GM15510 (cell line): ENCODE data around the gene SERPINB5.

Experiments used
- POLR2A ChIP-seq: IDR thresholded peaks from 3 replicates; pipeline ENCODE4 v1.6.1; 2011; ENCODE audit warnings: borderline replicate concordance; ENCODE audit not compliant: insufficient read length; ENCODE audit errors: extremely low read depth

SERPINB5 gene

DNA sequence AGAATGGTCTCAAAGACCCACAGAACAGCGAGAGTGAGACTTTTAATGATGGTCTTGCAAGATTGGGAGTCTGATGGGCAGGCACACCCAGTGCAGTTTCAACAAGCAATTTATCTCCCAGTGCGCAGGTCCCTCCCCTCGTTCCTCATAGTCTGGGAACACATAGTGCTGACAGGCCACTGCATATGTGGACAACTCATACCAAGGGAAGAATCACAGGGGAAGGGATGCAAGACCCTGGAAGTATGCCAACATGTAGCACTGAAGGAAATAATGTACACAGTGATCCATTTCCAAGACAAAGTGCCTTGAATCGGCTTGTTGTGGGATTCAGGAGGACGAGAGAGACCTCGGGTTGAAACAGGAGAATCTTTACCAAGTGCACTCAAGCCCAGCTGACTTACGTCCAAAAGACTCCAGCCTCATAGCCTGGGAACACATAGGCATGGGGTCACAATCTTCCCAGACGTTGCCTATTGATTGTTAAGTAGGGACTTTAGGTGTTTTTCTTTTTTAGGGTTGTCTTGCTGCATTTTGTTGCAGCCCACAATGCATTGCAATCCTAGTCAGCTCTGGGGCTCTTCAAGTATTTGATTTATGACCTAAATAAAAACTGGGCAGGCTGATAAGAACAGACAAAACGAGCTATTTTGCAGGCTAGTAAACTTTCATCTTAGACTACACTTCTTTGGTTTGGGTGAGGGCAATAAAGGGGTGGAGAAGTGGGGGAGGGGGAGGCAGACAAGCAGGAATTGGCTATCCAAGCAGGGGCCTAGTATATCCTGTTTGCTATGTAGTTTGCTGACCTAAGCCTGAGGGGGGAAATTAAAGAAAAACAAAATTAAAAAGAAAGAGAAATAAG, 24.7 kb upstream of the SERPINB5 start:
- TF ChIP-seq POLR2A: no peak

DNA sequence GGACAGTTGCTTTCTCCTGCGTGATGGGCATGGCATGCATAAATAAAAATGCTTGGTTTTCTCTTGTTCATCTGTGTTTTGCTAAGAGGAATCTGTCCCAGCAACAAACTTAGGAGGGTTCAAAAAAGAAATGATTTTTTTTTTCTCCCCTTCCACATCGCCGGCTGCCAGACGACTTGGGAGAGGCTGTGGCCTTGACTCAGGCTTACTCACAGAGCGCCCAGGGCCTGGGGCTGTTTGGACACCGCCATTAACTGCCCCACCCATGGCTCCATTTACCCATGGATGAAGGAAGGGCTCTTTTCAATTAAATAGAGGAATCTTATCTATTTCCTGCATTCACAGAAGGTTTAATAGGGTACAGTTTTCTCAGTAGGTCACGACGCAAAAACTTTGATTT, 22.3 kb upstream of the SERPINB5 start:
- no peak for TF ChIP-seq POLR2A

DNA sequence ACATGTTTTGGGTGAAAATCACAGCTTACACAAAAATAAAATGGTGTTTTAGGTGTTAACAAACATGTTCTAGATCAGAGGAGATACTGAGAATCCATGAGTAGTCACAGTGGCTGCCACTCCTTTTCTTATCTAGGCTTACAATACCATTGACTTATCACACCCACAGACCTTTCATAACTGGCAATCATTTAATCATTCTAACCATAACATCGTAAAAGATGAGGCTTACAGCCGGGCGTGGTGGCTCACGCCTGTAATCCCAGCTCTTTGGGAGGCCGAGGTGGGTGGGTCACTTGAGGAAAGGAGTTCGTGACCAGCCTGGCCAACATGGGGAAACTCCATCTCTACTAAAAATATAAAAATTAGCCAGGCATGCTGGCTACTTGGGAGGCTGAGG, 18.8 kb upstream of the SERPINB5 start:
- no peak for TF ChIP-seq POLR2A

DNA sequence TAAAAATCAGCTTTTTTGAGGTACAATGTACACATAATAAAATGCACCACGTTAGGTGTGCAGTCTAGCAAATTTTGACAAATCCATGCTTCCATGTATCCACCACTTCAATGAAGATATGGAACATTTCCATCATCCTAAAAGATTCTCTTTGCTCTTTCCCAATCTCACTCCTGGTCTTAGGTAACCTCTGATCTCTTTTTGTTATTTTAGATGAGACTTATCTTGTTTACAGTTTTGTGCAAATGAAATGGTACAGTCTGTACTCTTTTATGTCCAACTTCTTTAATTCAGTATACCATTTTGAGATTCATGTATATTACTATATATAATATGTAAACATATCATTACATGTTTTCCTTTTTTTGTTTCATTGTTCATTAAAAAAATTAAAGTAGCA, 16.3 kb upstream of the SERPINB5 start:
- no peak for TF ChIP-seq POLR2A

DNA sequence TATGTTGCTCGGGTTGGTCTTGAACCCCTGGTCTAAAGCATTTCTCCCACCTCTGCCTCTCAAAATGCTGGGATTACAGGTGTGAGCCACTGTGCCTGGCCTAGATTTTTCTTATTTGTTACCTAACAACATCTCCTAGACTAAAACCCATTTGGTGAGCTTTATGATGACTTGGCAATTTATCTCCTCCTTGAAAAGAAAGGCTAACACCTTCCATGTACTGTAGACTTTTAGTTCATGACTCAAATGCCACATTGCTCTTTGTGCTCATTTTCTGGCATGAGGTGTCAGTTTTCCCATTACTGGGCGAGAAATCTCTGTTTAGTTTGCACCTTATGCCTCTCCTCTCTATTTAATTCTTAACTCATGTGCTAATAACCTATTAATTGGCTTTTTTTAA, 12.3 kb upstream of the SERPINB5 start:
- no peak for TF ChIP-seq POLR2A

DNA sequence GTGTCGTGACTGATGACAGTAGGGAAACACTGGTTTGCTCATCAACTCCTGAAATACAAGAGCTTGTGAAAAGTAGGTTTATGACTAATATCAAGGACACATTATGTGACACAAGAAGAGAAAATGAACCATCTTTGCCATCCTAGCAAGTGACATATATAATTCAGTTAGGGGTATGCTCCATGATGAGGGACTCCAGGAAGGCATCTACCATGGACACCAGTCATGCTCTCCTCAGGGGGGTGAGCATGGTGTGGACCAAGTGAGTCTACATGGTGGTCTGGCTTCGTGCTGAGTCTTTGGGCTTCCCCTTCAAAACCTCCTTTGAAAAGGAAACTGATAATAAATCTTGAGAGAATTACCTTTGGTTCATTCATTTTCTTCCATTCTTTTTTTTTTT, 11.7 kb upstream of the SERPINB5 start:
- TF ChIP-seq POLR2A: no peak

DNA sequence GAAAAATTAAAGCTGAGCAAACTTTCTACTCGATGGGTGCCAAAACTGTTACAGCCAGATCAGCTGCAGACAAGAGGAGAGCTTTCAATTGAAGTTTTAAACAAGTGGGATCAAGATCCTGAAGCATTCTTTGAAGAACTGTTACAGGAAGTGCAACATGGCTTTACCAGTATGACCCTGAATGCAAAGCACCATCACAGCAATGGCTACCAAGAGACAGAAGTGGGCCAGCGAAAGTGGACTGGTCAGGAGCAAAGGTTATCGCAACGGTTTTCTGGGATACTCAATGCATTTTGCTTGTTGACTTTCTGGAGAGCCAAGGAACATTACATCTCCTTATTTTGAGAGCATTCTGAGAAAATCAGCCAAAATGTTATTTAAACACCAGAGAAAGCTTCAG, 9.1 kb upstream of the SERPINB5 start:
- no peak for TF ChIP-seq POLR2A

DNA sequence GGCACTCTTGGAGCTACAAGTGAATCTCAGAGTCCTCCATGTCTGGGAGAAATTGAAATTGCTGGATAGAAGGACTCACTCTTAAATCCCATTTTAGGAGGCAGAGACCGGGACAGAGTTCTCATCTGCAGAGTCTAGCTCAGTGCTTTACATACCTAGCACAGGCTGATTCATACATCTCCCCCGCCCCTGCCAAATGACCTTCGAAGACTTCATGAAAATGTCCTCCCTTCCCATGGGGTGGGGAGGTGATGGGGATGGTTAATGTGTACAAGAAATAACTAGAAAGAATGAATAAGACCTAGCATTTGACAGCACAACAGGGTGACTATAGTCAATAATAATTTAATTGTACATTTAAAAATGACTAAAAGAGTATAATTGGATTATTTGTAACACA, 8.2 kb upstream of the SERPINB5 start:
- TF ChIP-seq POLR2A: no peak

DNA sequence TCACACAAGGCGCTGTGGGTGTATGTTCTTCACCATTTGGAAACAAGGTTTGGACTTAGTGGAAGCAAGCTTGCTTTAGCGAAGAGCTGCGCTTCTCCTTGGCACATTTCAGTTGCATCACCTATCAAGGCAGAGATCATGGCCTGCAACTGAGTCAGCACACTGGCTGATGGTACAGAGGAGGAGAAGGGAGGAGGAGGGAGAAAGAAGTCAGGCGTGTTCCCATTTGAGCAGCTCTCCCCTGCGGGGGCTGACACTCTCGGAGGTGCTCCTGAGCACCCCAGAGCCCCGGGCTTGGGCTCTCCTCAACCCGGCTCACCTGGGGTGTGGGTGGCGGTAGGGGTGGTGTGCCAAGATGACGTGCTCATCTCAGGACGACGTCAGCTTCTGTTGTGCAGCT, 6.0 kb upstream of the SERPINB5 start:
- TF ChIP-seq POLR2A: no peak

DNA sequence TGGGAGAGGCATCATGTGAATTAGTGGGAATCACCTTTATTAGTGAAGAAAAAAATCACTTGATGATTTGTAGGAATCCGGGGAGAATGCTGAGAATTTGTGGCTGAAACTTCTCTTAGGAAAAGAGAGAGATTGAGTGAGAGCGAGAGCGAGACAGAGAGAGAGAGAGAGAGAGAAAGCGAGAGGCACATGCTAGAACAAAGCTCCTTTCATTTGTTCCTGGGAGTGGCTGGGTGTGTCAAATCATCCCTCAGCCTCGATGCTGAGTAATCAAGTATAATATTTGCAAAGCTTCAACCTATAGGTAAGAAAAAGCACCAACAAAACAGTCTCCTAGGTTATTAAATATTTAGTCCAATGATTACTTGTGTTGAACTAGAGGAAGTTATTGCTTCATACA, 4.4 kb upstream of the SERPINB5 start:
- TF ChIP-seq POLR2A: no peak

DNA sequence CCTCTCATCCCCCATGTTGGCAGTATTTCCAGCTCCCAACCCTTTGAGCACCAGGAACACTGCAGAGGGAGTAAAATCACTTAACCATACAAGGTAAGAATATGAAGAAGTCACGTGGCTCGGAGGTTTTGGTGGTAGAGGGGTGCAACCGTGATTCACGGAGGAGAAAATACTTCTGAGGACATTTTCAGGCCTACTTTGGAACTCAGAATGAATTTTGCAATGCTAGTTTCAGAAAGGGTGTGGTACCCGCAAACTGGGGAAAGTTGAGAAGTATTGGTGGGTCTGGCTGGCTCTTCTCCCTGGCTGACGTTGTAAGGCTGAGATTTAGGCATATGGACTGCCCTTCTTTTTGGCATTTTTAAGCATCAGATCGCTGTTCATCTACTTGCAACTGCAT, 442 bp downstream of the SERPINB5 start:
- TF ChIP-seq POLR2A: no peak

DNA sequence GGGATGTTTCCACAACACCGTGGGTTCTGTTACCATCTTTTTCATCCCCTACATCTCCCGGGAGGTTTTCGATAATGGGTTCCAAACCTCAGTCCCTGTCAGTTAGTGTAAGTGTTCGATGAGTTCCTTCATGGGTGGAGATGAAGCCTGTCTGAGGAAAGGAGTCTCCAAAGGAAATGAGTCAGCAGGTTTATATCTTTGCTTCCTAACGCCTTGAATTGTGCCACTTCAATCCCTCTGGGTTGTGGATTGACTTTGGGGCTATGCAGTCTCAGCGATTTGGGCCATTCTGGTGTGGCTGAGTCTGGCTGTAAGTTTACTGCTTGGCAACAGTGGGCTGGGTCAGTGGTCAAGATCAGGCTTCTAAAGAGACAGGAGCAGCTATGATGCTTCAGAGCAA, 1.2 kb downstream of the SERPINB5 start:
- no peak for TF ChIP-seq POLR2A

DNA sequence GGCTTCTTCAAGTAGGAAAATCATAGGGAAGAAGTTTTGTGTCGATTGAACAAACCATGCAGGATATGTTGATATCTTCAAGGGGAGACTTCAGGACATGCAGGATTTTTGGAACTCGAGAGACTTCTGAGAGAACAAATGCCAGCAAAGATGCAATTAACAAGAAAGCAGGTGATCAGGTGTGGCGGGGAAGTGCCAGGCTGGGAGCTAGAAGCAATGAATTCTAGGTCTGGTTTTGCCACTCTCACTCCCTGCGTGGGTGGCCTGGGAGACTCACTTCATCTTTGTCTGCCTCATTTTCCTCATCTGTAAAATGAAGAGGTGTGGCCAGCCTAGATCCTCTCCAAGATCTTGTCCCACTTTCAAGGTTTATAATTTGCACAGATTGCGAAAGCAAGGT, 3.1 kb downstream of the SERPINB5 start:
- no peak for TF ChIP-seq POLR2A

DNA sequence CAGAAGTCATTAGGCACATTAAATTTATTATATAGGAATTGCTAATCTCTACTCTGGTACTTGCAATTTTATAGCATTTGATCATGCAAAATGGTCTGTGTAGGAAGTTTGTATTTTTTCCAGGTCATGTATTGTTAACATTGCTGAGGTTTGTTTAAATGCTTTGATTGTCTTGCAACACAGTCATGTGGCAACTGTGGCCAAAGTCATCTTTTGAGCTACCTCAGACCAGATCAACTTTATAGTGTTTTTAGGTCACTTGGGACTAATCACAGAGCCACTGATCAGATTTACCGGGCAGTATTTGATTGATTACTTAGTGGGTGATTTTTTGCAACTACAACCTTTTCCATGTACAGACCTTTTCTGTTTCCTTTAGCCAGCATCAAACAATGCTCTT, 3.7 kb downstream of the SERPINB5 start:
- no peak for TF ChIP-seq POLR2A

DNA sequence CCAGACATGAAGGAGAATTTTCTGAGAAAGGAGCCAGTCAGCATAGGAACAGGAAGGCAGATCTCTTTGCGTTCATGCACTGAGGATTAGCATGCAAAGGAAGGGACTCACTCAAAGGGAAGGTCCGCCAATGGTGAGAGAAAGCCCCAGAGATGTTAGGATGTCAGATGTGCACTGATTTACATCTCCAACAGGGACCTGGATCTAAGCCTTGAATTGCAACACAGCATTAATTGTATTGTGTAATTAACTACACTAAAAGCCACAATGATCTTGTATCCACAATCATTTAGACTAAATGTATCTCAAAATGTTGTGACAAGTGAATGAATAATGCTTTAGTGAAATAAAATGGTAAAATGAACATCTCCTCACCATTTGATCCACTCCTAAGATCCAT, 4.2 kb downstream of the SERPINB5 start:
- TF ChIP-seq POLR2A: no peak

DNA sequence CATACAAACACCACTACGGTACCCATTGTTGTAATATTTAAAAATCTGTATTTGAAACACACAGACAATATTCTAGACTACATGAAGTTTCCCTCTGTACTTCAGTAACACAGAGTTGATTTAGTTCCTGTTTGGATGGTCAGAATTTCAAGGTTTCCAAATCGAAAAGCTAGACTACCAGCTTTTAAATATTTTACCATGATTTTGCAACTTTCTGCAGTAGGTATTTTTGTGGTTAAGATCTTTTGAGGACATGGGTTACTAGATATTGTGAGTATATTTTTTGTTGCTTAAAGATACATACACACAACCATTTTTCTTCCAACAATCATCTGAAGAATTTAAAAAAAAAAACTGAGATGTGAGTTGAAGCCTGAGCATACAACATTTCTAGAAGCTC, 10.9 kb downstream of the SERPINB5 start:
- no peak for TF ChIP-seq POLR2A

DNA sequence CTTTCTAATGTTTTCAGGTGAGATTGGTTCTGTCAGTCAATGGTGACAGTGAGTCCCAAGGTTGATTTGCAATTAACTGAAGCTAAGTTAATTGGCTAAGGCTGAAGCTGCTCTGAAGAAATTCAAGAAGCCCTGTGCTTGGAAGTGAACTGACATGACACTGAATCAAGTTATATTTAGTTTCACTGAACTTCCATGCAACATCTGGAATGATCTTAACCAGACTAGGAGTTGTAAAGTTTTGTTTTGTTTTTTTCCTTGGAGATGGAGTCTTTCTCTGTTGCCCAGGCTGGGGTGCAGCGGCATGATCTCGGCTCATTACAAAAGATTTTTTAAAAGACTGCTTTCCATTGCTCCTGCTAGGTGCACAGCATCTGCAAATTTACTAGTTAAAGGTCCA, 11.4 kb downstream of the SERPINB5 start:
- no peak for TF ChIP-seq POLR2A
